Measurements from ENCODE around the gene RPS2.

- no peak for TF ChIP-seq POLR2A (IDR thresholded peaks at IDR 0.05)
- TF ChIP-seq CTCF (IDR thresholded peaks at IDR 0.05 in 8 of 11, conservative IDR thresholded peaks at IDR 0.05 in 3 of 11), result peak in 1 of 11 experiments; percentile 8
These were observed 44.6 kb upstream of the RPS2 start for GRCh38 chr16:2009164-2009711.
